Keratinocyte (primary cell): ENCODE measurements around the gene PDF. TPM values are rescaled to one million over a fixed set of nuclear protein-coding genes. Genes with fewer than 3 reads are reported as not detected.

Experiments
- DNase-seq: peaks from one replicate; pipeline ENCODE4 v3.0.0-alpha.2; 2011; ENCODE audit warnings: low read depth, missing footprints, low spot score
- FAIRE-seq: peaks from 2 replicates; lab custom pipeline; 2011; peaks lifted over from hg19 to GRCh38; lab: Jason Lieb, UNC
- H2AFZ ChIP-seq: 2 replicates; pipeline ENCODE4 v1.6.0; 2012; ENCODE audit warnings: low read length, control low read depth, inconsistent platforms; ENCODE audit not compliant: control insufficient read depth
- H3K27ac ChIP-seq: 2 replicates; pipeline ENCODE4 v1.5.1; 2011; ENCODE audit warnings: low read length; ENCODE audit not compliant: control insufficient read depth, insufficient read depth
- H3K27me3 ChIP-seq: 3 replicates; pipeline ENCODE4 v1.6.0; 2011; ENCODE audit warnings: low read length; ENCODE audit not compliant: control insufficient read depth, insufficient read depth; ENCODE audit errors: extremely low read depth
- H3K36me3 ChIP-seq, 2 experiments: 2 replicates in 1 of 2; 3 replicates in 1 of 2; pipeline ENCODE4 v1.5.1; 2011; ENCODE audit warnings: low read length in 2 of 2, mild to moderate bottlenecking in 1 of 2; ENCODE audit not compliant: control insufficient read depth in 2 of 2, insufficient read depth in 2 of 2; ENCODE audit errors: extremely low read depth in 1 of 2
- H3K4me1 ChIP-seq: 3 replicates; pipeline ENCODE4 v1.5.1; 2011; ENCODE audit warnings: low read length; ENCODE audit not compliant: control insufficient read depth, insufficient read depth; ENCODE audit errors: extremely low read depth
- H3K4me2 ChIP-seq: 3 replicates; pipeline ENCODE4 v1.6.0; 2011; ENCODE audit warnings: low read depth, low read length; ENCODE audit not compliant: control insufficient read depth, insufficient read depth; ENCODE audit errors: extremely low read depth
- H3K4me3 ChIP-seq, 3 experiments: fragments of 200-600 bp in 1 of 3; sonication (generic) in 1 of 3; 2 replicates in 2 of 3; 3 replicates in 1 of 3; pipeline ENCODE4 v1.5.1; 2011 to 2016; ENCODE audit warnings: low read length in 3 of 3, mild to moderate bottlenecking in 3 of 3, control low read depth in 2 of 3, inconsistent platforms in 1 of 3, low read depth in 1 of 3, mixed read lengths in 1 of 3, mixed run types in 1 of 3, moderate library complexity in 1 of 3; ENCODE audit not compliant: control insufficient read depth in 2 of 3, insufficient read depth in 2 of 3; ENCODE audit errors: extremely low read depth in 1 of 3
- H3K79me2 ChIP-seq: 2 replicates; pipeline ENCODE4 v1.6.0; 2012; ENCODE audit warnings: low read length; ENCODE audit not compliant: control insufficient read depth, insufficient read depth
- H3K9ac ChIP-seq: 3 replicates; pipeline ENCODE4 v1.6.0; 2011; ENCODE audit warnings: low read length; ENCODE audit not compliant: control insufficient read depth, insufficient read depth; ENCODE audit errors: extremely low read depth
- H3K9me1 ChIP-seq: 3 replicates; pipeline ENCODE4 v1.6.0; 2011; ENCODE audit warnings: low read length; ENCODE audit not compliant: control insufficient read depth, insufficient read depth; ENCODE audit errors: extremely low read depth
- H3K9me3 ChIP-seq: 2 replicates; pipeline ENCODE4 v1.5.1; 2012; ENCODE audit warnings: low read depth, low read length; ENCODE audit not compliant: control insufficient read depth
- H4K20me1 ChIP-seq: 3 replicates; pipeline ENCODE4 v1.6.0; 2011; ENCODE audit warnings: low read length; ENCODE audit not compliant: control insufficient read depth, insufficient read depth; ENCODE audit errors: extremely low read depth
- EZH2 ChIP-seq: IDR thresholded peaks from one replicate; pipeline ENCODE4 v1.6.1; 2012; ENCODE audit warnings: inconsistent platforms, mild to moderate bottlenecking, low read length, moderate library complexity
- dilution Hi-C: fragments of 300-500 bp; cut with MboI; formaldehyde crosslinking; loops from one replicate; pipeline ENCODE4 v1.7.0; 2020; ENCODE audit warnings: low sequenced_read_pairs; ENCODE audit not compliant: extremely low pct_ligation_motif_present
- polyA plus RNA-seq, 5 experiments: library from polyadenylated mRNA; depleted of rRNA in 3 of 5; stranded (reverse) in 3 of 5; stranded (forward) in 1 of 5; unstranded in 1 of 5; fragments of >200 nt; gene quantifications; 1 replicate in 1 of 5; 2 replicates in 3 of 5; 3 replicates in 1 of 5; pipeline versions ENCODE4 v1.2.1 to v1.2.3, GENCODE V29; 2011 to 2012; ENCODE audit warnings: missing spikeins in 2 of 5, low read depth in 1 of 5, low replicate concordance in 1 of 5
- TF ChIP-seq, protein P1 (sequence below), 3 experiments: IDR thresholded peaks in 1 of 3; conservative IDR thresholded peaks in 1 of 3; optimal IDR thresholded peaks in 1 of 3; 2 replicates in 2 of 3; 3 replicates in 1 of 3; pipeline versions ENCODE3 to v1.5.1; 2011; ENCODE audit warnings: low read length in 3 of 3, mild to moderate bottlenecking in 3 of 3, moderate library complexity in 2 of 3, control low read depth in 1 of 3, inconsistent platforms in 1 of 3; ENCODE audit not compliant: insufficient read depth in 2 of 3; ENCODE audit errors: extremely low read depth in 1 of 3

The PDF gene
- polyA plus RNA-seq, 1 donor (not counting 4 experiments of a cell fraction or from before 2014, with no cell fraction given) = 3.0 TPM

DNA sequence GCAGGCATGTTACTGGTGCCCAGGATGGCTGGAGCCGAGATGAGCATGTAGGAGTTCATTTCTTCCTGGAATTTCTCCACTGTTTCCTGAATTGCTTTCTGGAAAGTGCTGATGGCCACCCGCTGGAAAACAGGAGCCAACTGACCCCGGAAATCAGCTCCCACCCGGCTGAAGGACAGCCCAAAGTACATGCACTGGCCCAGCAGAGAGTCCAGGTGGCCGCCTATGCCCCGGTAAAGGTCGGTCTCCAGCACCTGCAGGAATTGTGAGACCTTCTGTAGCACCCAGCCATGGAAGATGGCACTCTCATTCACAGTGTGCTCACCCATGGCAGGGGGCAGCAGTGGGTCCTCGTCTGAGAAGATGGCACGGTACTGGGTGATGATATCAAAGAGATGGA lies 4.3 kb upstream of the PDF start:
- Histone ChIP-seq H3K9ac (no peak overlapping the region), H3K27me3 (no peaks in the 10 kb centered on the region), H3K4me1 (peaks cover 7% of the 10 kb centered on the region), H3K27ac (no peak overlapping the region), H3K4me2 (no peak overlapping the region), H3K79me2 (peaks cover 29% of the 10 kb centered on the region), H3K9me3 (no peaks in the 10 kb centered on the region), H4K20me1 (no peaks in the 10 kb centered on the region), H3K36me3 (peaks cover 16 to 18% of the 10 kb centered on the region in 2 experiments), H3K4me3 (no peak overlapping the region), H2AFZ (no peak overlapping the region), H3K9me1 (no peaks in the 10 kb centered on the region)
- TF ChIP-seq, protein P1, sequence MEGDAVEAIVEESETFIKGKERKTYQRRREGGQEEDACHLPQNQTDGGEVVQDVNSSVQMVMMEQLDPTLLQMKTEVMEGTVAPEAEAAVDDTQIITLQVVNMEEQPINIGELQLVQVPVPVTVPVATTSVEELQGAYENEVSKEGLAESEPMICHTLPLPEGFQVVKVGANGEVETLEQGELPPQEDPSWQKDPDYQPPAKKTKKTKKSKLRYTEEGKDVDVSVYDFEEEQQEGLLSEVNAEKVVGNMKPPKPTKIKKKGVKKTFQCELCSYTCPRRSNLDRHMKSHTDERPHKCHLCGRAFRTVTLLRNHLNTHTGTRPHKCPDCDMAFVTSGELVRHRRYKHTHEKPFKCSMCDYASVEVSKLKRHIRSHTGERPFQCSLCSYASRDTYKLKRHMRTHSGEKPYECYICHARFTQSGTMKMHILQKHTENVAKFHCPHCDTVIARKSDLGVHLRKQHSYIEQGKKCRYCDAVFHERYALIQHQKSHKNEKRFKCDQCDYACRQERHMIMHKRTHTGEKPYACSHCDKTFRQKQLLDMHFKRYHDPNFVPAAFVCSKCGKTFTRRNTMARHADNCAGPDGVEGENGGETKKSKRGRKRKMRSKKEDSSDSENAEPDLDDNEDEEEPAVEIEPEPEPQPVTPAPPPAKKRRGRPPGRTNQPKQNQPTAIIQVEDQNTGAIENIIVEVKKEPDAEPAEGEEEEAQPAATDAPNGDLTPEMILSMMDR (optimal IDR thresholded peaks at IDR 0.05 in 1 of 3, IDR thresholded peaks at IDR 0.05 in 1 of 3, conservative IDR thresholded peaks at IDR 0.05 in 1 of 3; ENCODE audit: extremely low read depth in 1 of 3, insufficient read depth in 2 of 3, low read length in 3 of 3) = no peak
- TF ChIP-seq EZH2 = no peak
- DNase-seq (no peak), FAIRE-seq (no peak)
- dilution Hi-C loops = no loop called here

DNA sequence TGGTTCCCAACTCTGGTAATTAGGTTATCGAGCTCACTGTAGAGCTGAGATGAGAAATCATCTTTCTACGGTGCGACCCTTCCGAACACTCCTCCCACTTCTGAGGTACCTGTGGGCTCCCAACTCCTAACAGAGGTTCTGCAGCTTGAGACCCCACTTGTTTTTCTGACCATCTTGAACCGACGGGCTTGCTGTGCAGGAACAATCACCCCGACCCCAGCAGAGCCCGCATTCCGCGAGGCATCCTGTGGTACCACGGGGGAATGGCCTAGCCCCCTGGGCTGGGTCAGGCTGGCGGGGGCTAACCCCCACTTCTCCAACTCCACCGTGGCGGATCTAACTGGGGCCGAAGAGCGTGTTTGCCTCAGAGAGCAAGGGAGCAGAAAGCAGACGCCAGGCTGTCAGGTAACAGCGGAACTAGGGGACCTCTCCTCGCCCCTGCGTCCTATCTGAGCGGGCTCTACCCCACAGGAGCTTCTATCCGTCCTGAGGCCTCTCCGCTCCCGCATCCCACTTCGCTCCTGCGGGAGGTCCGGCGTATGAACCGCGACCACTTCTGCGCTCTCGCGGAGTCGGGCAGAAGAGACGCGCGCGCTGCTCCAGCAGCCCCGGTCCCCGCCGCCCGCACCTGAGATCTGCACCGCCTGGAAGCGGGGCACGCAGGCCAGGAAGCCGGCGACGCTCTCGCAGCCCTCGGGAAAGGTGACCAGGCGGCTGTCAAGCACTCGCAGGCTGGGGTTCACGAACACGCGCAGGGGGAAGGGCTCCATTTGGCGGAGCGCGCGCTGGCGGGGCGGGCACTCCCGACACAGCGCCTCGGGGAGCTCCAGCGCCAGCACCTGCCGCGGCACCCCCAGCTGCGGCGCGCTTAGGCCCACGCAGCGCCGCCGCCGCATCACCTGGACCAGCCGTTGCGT lies 761 bp downstream of the PDF start:
- peaks cover 15% of the 10 kb centered on the region for H3K4me1 ChIP-seq
- peaks cover 53% of the 10 kb centered on the region for H3K79me2 ChIP-seq
- no peak for FAIRE-seq
- peak overlapping the region; percentile 56 to 81 (median 69) for H3K4me3 ChIP-seq
- H3K9me3 ChIP-seq = no peaks in the 10 kb centered on the region
- no peak for DNase-seq
- H3K36me3 ChIP-seq = peaks cover 15 to 37% of the 10 kb centered on the region in 2 experiments
- no peak overlapping the region for H2AFZ ChIP-seq
- H4K20me1 ChIP-seq = peaks cover 8% of the 10 kb centered on the region
- no peaks in the 10 kb centered on the region for H3K27me3 ChIP-seq
- H3K27ac ChIP-seq = peak overlapping the region; percentile 24
- TF ChIP-seq, protein P1 (optimal IDR thresholded peaks at IDR 0.05 in 1 of 3, IDR thresholded peaks at IDR 0.05 in 1 of 3, conservative IDR thresholded peaks at IDR 0.05 in 1 of 3; ENCODE audit: extremely low read depth in 1 of 3, insufficient read depth in 2 of 3, low read length in 3 of 3) = no peak
- TF ChIP-seq EZH2 = no peak
- H3K9ac ChIP-seq = peak overlapping the region; percentile 82
- H3K9me1 ChIP-seq = no peaks in the 10 kb centered on the region
- dilution Hi-C loops = no loop called here
- peak overlapping the region; percentile 99 for H3K4me2 ChIP-seq
